SU-DHL-6 (cell line): ENCODE data around the gene SENP3.

Source experiments
- EZH2phosphoT487 ChIP-seq: fragments of 200-600 bp; sonication (generic), shearing (Covaris generic); conservative IDR thresholded peaks from 2 replicates; pipeline ENCODE4 v1.6.1; 2018; ENCODE audit warnings: mild to moderate bottlenecking, antibody characterized with exemption, low read length, moderate library complexity, mixed read lengths
- TF ChIP-seq, protein P1 (sequence below): fragments of 200-600 bp; sonication (generic); IDR thresholded peaks from one replicate; pipeline ENCODE4 v1.5.1; 2017; ENCODE audit warnings: antibody characterized with exemption, mild to moderate bottlenecking, low read length, moderate library complexity; ENCODE audit not compliant: insufficient read depth, poor library complexity, severe bottlenecking

DNA sequence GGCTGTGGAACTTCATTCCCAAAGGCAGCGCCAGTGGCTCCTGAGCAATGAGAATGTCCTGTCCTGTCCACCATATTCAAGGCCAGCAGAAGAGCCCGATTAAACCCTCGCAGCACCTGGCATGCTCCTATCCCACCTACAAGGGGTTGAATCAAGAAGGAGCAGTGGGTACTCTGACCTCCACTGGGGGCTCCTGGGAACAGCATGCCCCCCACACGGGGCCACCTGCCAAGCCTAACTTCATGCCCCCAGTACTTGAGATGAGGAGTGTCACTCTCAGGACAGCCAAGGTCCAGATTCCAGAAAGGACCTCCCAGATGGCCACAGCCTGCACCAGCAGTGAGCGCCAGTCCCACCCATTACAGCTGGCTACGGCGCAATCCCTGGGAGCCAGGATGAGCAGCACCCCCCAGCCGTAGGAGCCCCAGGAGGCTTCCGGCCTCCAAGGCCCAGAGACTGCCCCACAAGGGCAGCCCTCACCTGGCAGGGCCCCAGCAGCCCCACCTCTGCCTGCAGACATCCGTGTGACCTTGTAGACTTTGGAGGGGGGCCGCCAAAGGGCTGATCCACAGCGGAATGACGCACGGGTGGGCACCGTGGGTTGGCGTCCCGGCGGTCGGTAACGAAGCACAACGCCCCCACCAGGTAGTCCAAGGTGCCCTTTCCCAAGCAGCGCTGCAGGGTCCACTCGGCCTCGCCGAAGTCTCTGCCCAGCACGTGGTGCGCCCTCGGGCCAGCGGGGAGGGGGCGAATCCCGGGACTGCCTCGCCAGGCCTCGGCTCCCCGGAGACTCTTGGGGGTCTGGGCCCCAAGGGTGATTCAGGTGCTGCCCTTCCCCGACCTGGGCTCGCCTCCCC lies 20.9 kb downstream of the SENP3 start:
- TF ChIP-seq, protein P1, sequence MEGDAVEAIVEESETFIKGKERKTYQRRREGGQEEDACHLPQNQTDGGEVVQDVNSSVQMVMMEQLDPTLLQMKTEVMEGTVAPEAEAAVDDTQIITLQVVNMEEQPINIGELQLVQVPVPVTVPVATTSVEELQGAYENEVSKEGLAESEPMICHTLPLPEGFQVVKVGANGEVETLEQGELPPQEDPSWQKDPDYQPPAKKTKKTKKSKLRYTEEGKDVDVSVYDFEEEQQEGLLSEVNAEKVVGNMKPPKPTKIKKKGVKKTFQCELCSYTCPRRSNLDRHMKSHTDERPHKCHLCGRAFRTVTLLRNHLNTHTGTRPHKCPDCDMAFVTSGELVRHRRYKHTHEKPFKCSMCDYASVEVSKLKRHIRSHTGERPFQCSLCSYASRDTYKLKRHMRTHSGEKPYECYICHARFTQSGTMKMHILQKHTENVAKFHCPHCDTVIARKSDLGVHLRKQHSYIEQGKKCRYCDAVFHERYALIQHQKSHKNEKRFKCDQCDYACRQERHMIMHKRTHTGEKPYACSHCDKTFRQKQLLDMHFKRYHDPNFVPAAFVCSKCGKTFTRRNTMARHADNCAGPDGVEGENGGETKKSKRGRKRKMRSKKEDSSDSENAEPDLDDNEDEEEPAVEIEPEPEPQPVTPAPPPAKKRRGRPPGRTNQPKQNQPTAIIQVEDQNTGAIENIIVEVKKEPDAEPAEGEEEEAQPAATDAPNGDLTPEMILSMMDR: no peak
- no peak for TF ChIP-seq EZH2phosphoT487
